Measurements from ENCODE around the gene SMYD2. TPM values are rescaled to one million over a fixed set of nuclear protein-coding genes. Genes with fewer than 3 reads are reported as not detected.
A peak's percentile ranks its signal among the peaks of the same experiment; 100 is the strongest.

The SMYD2 gene
- total RNA-seq, 6 experiments from 2014 or later: 14.5 to 45.2 (median 24.1) TPM

DNA sequence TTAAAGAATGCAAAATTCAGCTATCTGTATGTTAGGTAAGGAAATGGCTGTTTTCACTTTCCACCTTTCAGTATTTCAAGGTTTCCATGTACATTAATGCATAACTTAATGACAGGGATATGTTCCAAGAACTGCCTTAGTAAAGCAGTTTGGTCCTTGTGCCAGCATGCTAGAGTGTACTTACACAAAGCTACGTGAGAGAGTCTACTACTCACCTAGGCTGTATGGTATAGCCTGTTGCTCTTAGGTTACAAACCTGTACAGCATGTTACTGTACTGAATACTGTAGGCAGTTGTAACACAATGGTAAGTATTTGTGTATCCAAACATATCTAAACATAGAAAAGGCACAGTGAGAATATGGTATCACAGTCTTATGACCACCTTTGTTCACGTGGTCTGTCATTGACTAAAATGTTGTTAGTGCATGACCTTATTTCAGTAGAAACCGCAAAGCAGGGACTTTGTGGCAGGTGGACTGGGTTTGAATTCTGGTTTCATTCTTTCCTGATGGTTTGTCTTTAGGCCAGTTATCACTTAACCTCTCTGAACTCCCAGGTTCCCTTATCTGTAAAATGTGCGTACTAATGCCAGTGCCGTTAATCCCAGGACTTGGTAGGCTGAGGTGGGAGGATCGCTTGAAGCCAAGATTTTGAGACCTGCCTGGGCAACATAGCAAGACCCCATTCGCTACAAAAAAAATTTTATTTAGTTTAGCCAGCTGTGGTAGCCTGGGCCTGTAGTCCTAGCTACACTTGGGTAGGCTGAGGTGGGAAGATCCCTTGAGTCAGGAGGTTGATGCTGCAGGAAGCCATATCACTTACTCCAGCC lies 4.9 kb downstream of the SMYD2 start:
- intact Hi-C loops (cut with DNase I): no loop called here
- H3K4me1 ChIP-seq: peaks cover 0 to 18% (median 2%) of the 10 kb centered on the region in 4 donors
- 74% methylated on average over 6 of the region's 7 CpGs for WGBS (ENCODE audit: insufficient coverage, low coverage, low lambda C conversion rate, missing lambda C conversion rate)
- no peak overlapping the region for H3K4me3 ChIP-seq
- no peaks in the 10 kb centered on the region for H3K36me3 ChIP-seq
- no peaks in the 10 kb centered on the region for H3K27me3 ChIP-seq
- H3K27ac ChIP-seq: peak overlapping the region in 1 of 3 donors; percentile 57
- TF ChIP-seq POLR2A (IDR thresholded peaks at IDR 0.05): no peak
- TF ChIP-seq, protein P1, sequence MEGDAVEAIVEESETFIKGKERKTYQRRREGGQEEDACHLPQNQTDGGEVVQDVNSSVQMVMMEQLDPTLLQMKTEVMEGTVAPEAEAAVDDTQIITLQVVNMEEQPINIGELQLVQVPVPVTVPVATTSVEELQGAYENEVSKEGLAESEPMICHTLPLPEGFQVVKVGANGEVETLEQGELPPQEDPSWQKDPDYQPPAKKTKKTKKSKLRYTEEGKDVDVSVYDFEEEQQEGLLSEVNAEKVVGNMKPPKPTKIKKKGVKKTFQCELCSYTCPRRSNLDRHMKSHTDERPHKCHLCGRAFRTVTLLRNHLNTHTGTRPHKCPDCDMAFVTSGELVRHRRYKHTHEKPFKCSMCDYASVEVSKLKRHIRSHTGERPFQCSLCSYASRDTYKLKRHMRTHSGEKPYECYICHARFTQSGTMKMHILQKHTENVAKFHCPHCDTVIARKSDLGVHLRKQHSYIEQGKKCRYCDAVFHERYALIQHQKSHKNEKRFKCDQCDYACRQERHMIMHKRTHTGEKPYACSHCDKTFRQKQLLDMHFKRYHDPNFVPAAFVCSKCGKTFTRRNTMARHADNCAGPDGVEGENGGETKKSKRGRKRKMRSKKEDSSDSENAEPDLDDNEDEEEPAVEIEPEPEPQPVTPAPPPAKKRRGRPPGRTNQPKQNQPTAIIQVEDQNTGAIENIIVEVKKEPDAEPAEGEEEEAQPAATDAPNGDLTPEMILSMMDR (IDR thresholded peaks at IDR 0.05): no peak
- ATAC-seq (no peak), DNase-seq (no peak)
- H3K9me3 ChIP-seq: no peaks in the 10 kb centered on the region

DNA sequence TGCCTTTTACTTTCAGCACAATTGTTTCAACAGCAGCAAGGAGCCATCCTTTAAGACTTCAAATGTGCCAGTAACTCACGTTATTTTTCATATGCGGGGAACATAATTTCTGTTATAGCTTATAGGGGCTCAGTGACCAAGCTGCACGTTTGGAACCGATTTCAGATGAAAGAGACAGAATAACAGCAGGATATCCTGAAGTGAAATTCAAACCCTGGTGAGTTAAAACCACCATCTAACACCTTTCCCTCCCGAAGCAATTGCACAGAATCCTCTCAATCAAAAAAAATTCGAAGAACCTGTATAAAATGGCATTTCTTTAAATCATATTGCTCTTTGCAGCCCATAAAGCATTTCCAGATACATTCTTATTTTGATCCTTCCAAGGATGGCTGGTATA lies 6.9 kb downstream of the SMYD2 start:
- TF ChIP-seq, protein P1 (IDR thresholded peaks at IDR 0.05): no peak
- TF ChIP-seq POLR2A (IDR thresholded peaks at IDR 0.05): no peak
- H3K27me3 ChIP-seq: no peaks in the 10 kb centered on the region
- intact Hi-C loops (cut with DNase I): no loop called here
- DNase-seq: no peak
- H3K4me1 ChIP-seq: peaks cover 0 to 14% (median 0%) of the 10 kb centered on the region in 4 donors
- H3K4me3 ChIP-seq: no peak overlapping the region
- H3K36me3 ChIP-seq: no peaks in the 10 kb centered on the region
- ATAC-seq: no peak
- H3K9me3 ChIP-seq: no peaks in the 10 kb centered on the region
- no peak overlapping the region for H3K27ac ChIP-seq
- 76% methylated on average over 6 of the region's 6 CpGs for WGBS (ENCODE audit: insufficient coverage, low coverage, low lambda C conversion rate, missing lambda C conversion rate)

DNA sequence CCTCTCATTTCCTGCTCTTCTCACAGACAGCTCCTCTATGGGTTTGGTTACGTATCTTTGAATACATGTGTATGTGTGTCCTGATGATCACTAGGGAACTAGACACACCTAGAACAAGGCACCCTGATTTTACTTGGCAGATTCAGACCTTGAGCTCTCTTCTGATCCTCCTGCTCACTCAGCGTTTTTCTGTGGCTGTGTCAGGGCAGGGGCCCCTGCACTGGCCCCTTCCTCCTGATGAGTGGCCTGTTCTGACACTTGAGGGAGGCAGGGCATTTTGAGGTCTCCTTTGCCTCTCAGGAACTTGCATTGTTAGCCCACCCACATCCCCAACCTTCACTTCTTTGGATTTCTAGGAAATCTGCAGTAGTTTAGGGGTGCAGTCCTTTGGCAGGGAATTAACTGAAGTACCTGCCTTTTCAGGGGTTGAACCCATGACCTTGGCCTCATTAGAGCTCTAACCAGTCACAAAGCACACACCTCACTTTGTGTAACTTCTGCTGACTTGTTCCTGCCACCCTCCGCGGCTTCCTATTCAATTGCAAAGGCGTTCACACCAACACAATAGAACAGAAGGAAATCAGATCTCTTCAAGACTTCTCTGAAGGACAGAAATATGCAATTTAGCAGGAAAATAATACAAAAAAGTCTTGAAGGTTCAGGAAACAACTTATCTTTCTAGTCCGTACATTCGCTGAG lies 8.8 kb downstream of the SMYD2 start:
- Histone ChIP-seq H3K4me3 (no peak overlapping the region), H3K9me3 (no peaks in the 10 kb centered on the region), H3K27me3 (no peaks in the 10 kb centered on the region), H3K27ac (no peak overlapping the region), H3K4me1 (peaks cover 0 to 10% (median 0%) of the 10 kb centered on the region in 4 donors), H3K36me3 (no peaks in the 10 kb centered on the region)
- intact Hi-C loops (cut with DNase I): no loop called here
- no peak for TF ChIP-seq POLR2A (IDR thresholded peaks at IDR 0.05)
- TF ChIP-seq, protein P1 (IDR thresholded peaks at IDR 0.05): no peak
- WGBS (ENCODE audit: insufficient coverage, low coverage, low lambda C conversion rate, missing lambda C conversion rate): 86% methylated on average over 7 of the region's 7 CpGs
- no peak for DNase-seq
- ATAC-seq: peak in 1 of 4 donors; percentile 40

GRCh38 chr1:214290424-214291037 lies 9.6 kb downstream of the SMYD2 start:
- Histone ChIP-seq H3K4me1 (peaks cover 0 to 2% (median 0%) of the 10 kb centered on the region in 4 donors), H3K36me3 (no peaks in the 10 kb centered on the region), H3K9me3 (no peaks in the 10 kb centered on the region), H3K27me3 (no peaks in the 10 kb centered on the region), H3K4me3 (no peak overlapping the region), H3K27ac (no peak overlapping the region)
- DNase-seq (no peak), ATAC-seq (no peak)
- WGBS (ENCODE audit: insufficient coverage, low coverage, low lambda C conversion rate, missing lambda C conversion rate): 66% methylated on average over 5 of the region's 5 CpGs
- intact Hi-C loops (cut with DNase I): no loop called here
- TF ChIP-seq POLR2A (IDR thresholded peaks at IDR 0.05): no peak
- TF ChIP-seq, protein P1 (IDR thresholded peaks at IDR 0.05): no peak
